CD4-positive, alpha-beta memory T cell (primary cell): ENCODE data around the gene LMTK3. TPM values are rescaled to one million over a fixed set of nuclear protein-coding genes. Genes with fewer than 3 reads are reported as not detected.

ENCODE experiments used
- CTCF ChIA-PET: fragments of 350-600 bp; sonication (Branson Sonifier 250); formaldehyde crosslinking; loops from one replicate; lab custom pipeline; 2021; ENCODE audit warnings: inconsistent platforms; ENCODE audit not compliant: partially characterized antibody; lab: Charles Lee
- POLR2A ChIA-PET: fragments of 350-600 bp; sonication (Branson Sonifier 250); formaldehyde crosslinking; loops from one replicate; lab custom pipeline; 2021; ENCODE audit not compliant: partially characterized antibody; lab: Charles Lee
- DNase-seq, 5 donors: peaks; one replicate each; pipeline versions ENCODE4 v3.0.0 to v3.0.0-alpha.2; 2020 to 2022; ENCODE audit warnings: mixed read lengths in 1 of 5
- H3K27ac ChIP-seq: one replicate; pipeline ENCODE4 v1.7.0; 2013; ENCODE audit warnings: low read depth, low read length
- H3K27me3 ChIP-seq: 2 replicates; pipeline ENCODE4 v1.7.0; 2013; ENCODE audit warnings: mild to moderate bottlenecking, low read length, moderate library complexity; ENCODE audit not compliant: insufficient read depth
- H3K36me3 ChIP-seq: 2 replicates; pipeline ENCODE4 v1.7.0; 2013; ENCODE audit warnings: mild to moderate bottlenecking, low read length, moderate library complexity; ENCODE audit not compliant: insufficient read depth
- H3K4me1 ChIP-seq: 2 replicates; pipeline ENCODE4 v1.7.0; 2013; ENCODE audit warnings: mild to moderate bottlenecking, low read length, moderate library complexity; ENCODE audit not compliant: insufficient read depth
- H3K4me3 ChIP-seq, 2 donors: one replicate each; pipeline ENCODE4 v1.7.0; 2013; ENCODE audit warnings: low read length in 2 of 2, mild to moderate bottlenecking in 1 of 2
- H3K9me3 ChIP-seq, 2 donors: one replicate each; pipeline ENCODE4 v1.7.0; 2013; ENCODE audit warnings: low read length in 2 of 2, control low read depth in 1 of 2; ENCODE audit not compliant: control insufficient read depth in 1 of 2
- H3K27ac Mint-ChIP-seq, 7 donors: one replicate each; pipeline ENCODE4 v1.8.0; 2020 to 2021; ENCODE audit warnings: mixed read lengths in 7 of 7, mild to moderate bottlenecking in 6 of 7, inconsistent platforms in 3 of 7, moderate library complexity in 3 of 7
- H3K27me3 Mint-ChIP-seq, 2 donors: one replicate each; pipeline ENCODE4 v1.8.0; 2020 to 2021; ENCODE audit warnings: mixed read lengths in 2 of 2
- H3K36me3 Mint-ChIP-seq, 2 donors: one replicate each; pipeline ENCODE4 v1.8.0; 2020 to 2021; ENCODE audit warnings: mixed read lengths in 2 of 2, inconsistent platforms in 1 of 2, mild to moderate bottlenecking in 1 of 2
- H3K4me1 Mint-ChIP-seq, 4 donors: one replicate each; pipeline ENCODE4 v1.8.0; 2020 to 2021; ENCODE audit warnings: mixed read lengths in 4 of 4, mild to moderate bottlenecking in 1 of 4
- H3K4me3 Mint-ChIP-seq, 8 donors: one replicate each; pipeline ENCODE4 v1.8.0; 2020 to 2021; ENCODE audit warnings: mixed read lengths in 8 of 8, mild to moderate bottlenecking in 7 of 8, moderate library complexity in 6 of 8, inconsistent platforms in 3 of 8
- H3K9me3 Mint-ChIP-seq, 8 donors: one replicate each; pipeline ENCODE4 v1.8.0; 2020 to 2021; ENCODE audit warnings: mixed read lengths in 8 of 8, mild to moderate bottlenecking in 5 of 8, inconsistent platforms in 3 of 8, moderate library complexity in 1 of 8
- intact Hi-C: fragments of 100-400 bp; cut with micrococcal nuclease; formaldehyde crosslinking; loops from one replicate; pipeline ENCODE4 v1.15.1; 2023
- polyA plus RNA-seq, 2 donors: library from polyadenylated mRNA; unstranded; fragments of 300-500 nt; fragmentation: Illumina TruSeq; gene quantifications; one replicate each; pipeline ENCODE4 v1.2.3, GENCODE V29; 2021
- total RNA-seq, 2 experiments: library from RNA; stranded (reverse); gene quantifications; one replicate each; pipeline ENCODE4 v1.2.3, GENCODE V29; 2021

Gene LMTK3
- total and polyA plus RNA-seq, 4 experiments from 2014 or later, result 0.17 to 20.6 (median 18.5) TPM; not detected in 1

DNA sequence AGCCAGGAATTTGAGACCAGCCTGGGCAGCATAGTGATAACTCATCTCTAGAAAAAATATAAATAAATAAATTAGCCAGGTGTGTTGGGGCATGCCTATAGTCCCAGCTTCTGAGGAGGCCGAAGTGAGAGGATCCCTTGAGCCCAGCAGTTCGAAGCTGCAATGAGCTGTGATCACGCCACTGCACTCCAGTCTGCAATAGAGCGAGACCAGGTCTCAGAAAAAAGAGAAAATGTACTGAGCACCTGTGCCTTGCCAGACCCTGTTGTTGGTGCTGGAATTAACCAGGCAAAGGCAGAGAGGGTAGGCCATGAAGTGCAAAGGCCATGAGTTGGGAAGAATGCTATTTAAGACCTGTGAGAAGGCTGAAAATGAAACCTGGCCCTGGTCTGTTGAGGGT lies 39.8 kb downstream of the LMTK3 start:
- peak overlapping the region in 3 of 7 donors; percentile 8 to 41 (median 22) for H3K27ac Mint-ChIP-seq
- H3K4me1 ChIP-seq, result peaks cover 18% of the 10 kb centered on the region
- intact Hi-C loops, result no loop called here
- ChIA-PET POLR2A (interaction anchor here (1.2 kb wide), 1 partner anchor 122 kb away, joined by 3 read pairs; no protein-coding TSS in a partner anchor), CTCF (interaction anchor here (1.7 kb wide), 1 partner anchor 18 kb away, joined by 5 read pairs; no protein-coding TSS in a partner anchor)
- H3K27me3 Mint-ChIP-seq, result no peaks in the 10 kb centered on the region
- no peak overlapping the region for H3K4me3 Mint-ChIP-seq
- peaks cover 43% of the 10 kb centered on the region for H3K36me3 ChIP-seq
- H3K27ac ChIP-seq, result no peak overlapping the region
- no peak for DNase-seq
- no peaks in the 10 kb centered on the region for H3K27me3 ChIP-seq
- peaks cover 26 to 53% of the 10 kb centered on the region in 2 donors for H3K36me3 Mint-ChIP-seq
- H3K4me1 Mint-ChIP-seq, result peaks cover 9 to 24% (median 13%) of the 10 kb centered on the region in 4 donors
- no peaks in the 10 kb centered on the region for H3K9me3 ChIP-seq
- H3K9me3 Mint-ChIP-seq, result no peaks in the 10 kb centered on the region
- H3K4me3 ChIP-seq, result no peak overlapping the region

DNA sequence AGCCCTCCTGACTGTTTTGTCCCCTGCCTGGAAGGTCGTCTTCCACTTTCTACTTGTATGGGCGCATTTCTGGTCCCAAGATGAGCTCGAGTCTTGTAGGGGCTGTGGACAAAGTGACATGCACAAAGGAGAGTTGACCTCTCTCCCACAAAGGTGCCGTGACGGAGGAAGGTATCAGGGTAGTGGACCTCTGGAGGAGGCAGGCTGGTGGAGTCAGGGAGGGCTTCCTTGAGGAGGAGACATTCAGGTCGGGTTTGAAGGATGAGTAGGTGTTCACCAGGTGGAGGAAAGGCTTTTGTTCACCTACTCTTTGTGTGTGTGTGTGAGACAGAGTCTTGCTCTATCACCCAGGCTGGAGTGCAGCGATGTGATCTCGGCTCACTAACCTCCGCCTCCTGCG lies 40.8 kb downstream of the LMTK3 start:
- intact Hi-C loops, result no loop called here
- ChIA-PET POLR2A (interaction anchor here (0.7 to 2.6 kb wide), 2 partner anchors 10 to 25 kb away, joined by 3 to 20 read pairs; no protein-coding TSS in a partner anchor), CTCF (interaction anchor here (1.5 kb wide), 2 partner anchors 17 to 35 kb away, joined by 4 read pairs; no protein-coding TSS in a partner anchor)
- H3K27ac ChIP-seq, result no peak overlapping the region
- peak overlapping the region; percentile 52 to 96 (median 78) for H3K4me3 Mint-ChIP-seq
- H3K27ac Mint-ChIP-seq, result peak overlapping the region in 5 of 7 donors; percentile 25 to 59 (median 44)
- DNase-seq, result no peak
- no peaks in the 10 kb centered on the region for H3K27me3 ChIP-seq
- peaks cover 18% of the 10 kb centered on the region for H3K4me1 ChIP-seq
- peaks cover 9 to 24% (median 13%) of the 10 kb centered on the region in 4 donors for H3K4me1 Mint-ChIP-seq
- no peaks in the 10 kb centered on the region for H3K9me3 ChIP-seq
- peaks cover 22 to 48% of the 10 kb centered on the region in 2 donors for H3K36me3 Mint-ChIP-seq
- peaks cover 43% of the 10 kb centered on the region for H3K36me3 ChIP-seq
- H3K9me3 Mint-ChIP-seq, result no peaks in the 10 kb centered on the region
- no peaks in the 10 kb centered on the region for H3K27me3 Mint-ChIP-seq
- no peak overlapping the region for H3K4me3 ChIP-seq

DNA sequence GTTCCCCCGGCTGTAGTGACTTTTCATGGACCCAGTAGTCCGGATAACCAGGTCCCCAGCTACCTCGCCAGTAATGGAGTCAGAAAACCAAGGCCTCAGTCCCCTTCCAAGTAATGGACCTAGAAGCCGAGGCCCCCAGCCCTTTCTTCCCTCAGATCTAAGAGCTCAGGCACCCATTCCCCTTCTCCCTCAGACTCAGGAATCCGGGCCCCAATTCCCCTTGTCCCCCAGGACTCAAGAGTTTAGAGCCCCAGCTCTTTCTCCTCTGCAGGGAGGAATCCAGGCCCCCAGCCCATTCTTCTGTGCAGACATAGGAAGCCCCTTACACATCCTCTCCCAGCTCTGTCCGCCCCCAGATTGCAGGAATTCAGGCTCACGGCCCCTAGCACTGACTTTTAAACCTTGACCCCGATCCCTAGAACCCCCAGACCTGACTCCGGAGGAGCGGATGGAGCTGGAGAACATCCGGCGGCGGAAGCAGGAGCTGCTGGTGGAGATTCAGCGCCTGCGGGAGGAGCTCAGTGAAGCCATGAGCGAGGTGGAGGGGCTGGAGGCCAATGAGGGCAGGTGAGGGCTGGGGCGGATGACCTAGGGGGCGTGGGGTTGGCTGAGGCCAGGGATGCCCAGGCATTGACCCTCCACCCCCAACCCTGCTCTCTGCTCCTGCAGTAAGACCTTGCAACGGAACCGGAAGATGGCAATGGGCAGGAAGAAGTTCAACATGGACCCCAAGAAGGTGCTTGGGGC lies 41.5 kb downstream of the LMTK3 start:
- intact Hi-C loops, result loop anchor here (1.0 to 2.0 kb wide), 9 partner anchors 10 to 149 kb away; partner anchors contain the start of genes GRWD1, KDELR1, RPL18 and SPHK2
- H3K9me3 Mint-ChIP-seq, result no peaks in the 10 kb centered on the region
- H3K4me3 Mint-ChIP-seq, result peak overlapping the region; percentile 86 to 96 (median 92)
- Histone ChIP-seq H3K4me3 (peak overlapping the region; percentile 36 to 65), H3K27me3 (no peaks in the 10 kb centered on the region), H3K4me1 (peaks cover 18% of the 10 kb centered on the region), H3K36me3 (peaks cover 39% of the 10 kb centered on the region), H3K27ac (peak overlapping the region; percentile 81), H3K9me3 (no peaks in the 10 kb centered on the region)
- peak overlapping the region; percentile 61 to 91 (median 83) for H3K27ac Mint-ChIP-seq
- H3K4me1 Mint-ChIP-seq, result peaks cover 9 to 24% (median 13%) of the 10 kb centered on the region in 4 donors
- peaks cover 14 to 42% of the 10 kb centered on the region in 2 donors for H3K36me3 Mint-ChIP-seq
- no peaks in the 10 kb centered on the region for H3K27me3 Mint-ChIP-seq
- ChIA-PET CTCF (interaction anchor here (1.0 to 1.5 kb wide), 4 partner anchors 17 to 114 kb away, joined by 3 to 13 read pairs (median 4); no protein-coding TSS in a partner anchor), POLR2A (interaction anchor here (0.7 to 2.6 kb wide), 6 partner anchors 10 to 107 kb away, joined by 3 to 20 read pairs (median 4); partner anchors contain the start of gene TMEM143)
- no peak for DNase-seq

DNA sequence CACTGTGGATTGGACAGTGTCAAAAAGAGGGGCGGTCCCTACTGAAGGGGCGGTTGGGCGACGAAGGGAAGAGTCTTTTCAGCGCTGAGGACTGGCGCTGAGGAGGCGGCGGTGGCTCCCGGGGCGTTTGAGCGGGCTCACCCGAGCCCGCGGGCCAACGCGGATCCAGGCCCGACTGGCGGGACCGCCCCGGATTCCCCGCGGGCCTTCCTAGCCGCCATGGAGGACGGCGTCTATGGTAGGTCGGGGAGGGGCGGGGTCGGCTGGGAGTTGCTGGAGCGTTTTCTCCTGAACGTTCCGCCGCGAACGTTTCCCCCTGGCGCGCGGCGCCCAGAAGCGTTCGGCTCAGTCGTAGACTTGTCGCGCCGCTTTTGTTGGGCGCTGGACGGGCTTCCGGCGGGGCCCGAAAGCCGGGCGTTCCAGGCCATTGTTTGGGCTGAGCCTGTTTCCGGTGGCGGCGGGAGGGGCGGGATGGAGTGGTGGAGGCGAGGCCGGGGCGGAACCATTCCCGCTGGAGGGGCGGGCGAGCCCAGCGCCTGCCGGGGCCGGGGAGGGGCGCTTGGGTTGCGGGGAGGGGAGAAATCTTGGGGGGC lies 42.2 kb downstream of the LMTK3 start, which contains the start of gene CYTH2:
Gene CYTH2 (plus strand): TSS at position 81 of the 593 bp plus-strand sequence. CDS start 139 bp downstream, at position 220.
- intact Hi-C loops, result loop anchor here (1.0 to 2.0 kb wide), 9 partner anchors 11 to 150 kb away; partner anchors contain the start of genes GRWD1, KDELR1, RPL18 and SPHK2
- Mint-ChIP-seq H3K27me3 (no peaks in the 10 kb centered on the region), H3K27ac (peak within 1 kb of the TSS; percentile 83 to 98 (median 95)), H3K4me1 (peaks cover 8 to 24% (median 13%) of the 10 kb centered on the region in 4 donors), H3K9me3 (no peaks in the 10 kb centered on the region), H3K4me3 (peak within 1 kb of the TSS; percentile 89 to 96 (median 92)), H3K36me3 (peaks cover 13 to 37% of the 10 kb centered on the region in 2 donors)
- H3K27me3 ChIP-seq, result no peaks in the 10 kb centered on the region
- H3K36me3 ChIP-seq, result peaks cover 32% of the 10 kb centered on the region
- H3K9me3 ChIP-seq, result no peaks in the 10 kb centered on the region
- DNase-seq, result no peak
- peaks cover 18% of the 10 kb centered on the region for H3K4me1 ChIP-seq
- CTCF ChIA-PET, result interaction anchor here (1.0 to 1.5 kb wide), 4 partner anchors 18 to 115 kb away, joined by 3 to 13 read pairs (median 4); no protein-coding TSS in a partner anchor
- H3K4me3 ChIP-seq, result peak within 1 kb of the TSS; percentile 36 to 65
- POLR2A ChIA-PET, result interaction anchor here (0.9 to 2.6 kb wide), 5 partner anchors 11 to 106 kb away, joined by 3 to 20 read pairs (median 6); partner anchors contain the start of gene TMEM143
- peak within 1 kb of the TSS; percentile 81 for H3K27ac ChIP-seq

DNA sequence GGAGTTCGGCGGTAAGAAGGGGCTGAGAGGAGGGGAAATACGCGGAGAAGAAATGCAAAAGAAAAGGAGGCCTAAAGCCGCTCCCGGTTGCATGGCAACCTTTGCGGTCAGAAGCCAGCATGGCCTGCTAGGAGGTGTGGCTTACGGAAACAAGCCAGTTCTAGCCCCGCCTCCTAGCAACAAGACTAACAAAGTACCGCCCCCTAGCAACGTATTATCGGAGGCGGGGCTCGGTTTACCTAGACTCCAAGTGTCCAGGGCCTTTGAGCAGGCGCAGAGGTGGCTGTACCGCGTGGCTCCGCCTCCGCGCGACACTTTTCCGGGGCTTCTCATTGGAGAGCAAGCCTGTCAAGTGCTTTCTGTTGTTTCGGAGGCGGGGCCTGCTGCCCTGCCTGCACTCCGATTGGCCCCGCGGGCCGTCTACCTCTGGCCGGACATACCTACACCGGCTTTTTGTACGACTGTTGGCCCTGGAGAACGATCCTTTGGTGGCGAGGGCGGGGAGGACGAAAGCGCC lies 42.8 kb downstream of the LMTK3 start:
- POLR2A ChIA-PET, result interaction anchor here (1.0 to 2.6 kb wide), 2 partner anchors 12 to 24 kb away, joined by 4 to 20 read pairs; no protein-coding TSS in a partner anchor
- Mint-ChIP-seq H3K27me3 (no peaks in the 10 kb centered on the region), H3K4me3 (peak overlapping the region; percentile 89 to 96 (median 92)), H3K27ac (peak overlapping the region; percentile 83 to 98 (median 95)), H3K4me1 (peaks cover 7 to 24% (median 13%) of the 10 kb centered on the region in 4 donors), H3K9me3 (no peaks in the 10 kb centered on the region), H3K36me3 (peaks cover 11 to 35% of the 10 kb centered on the region in 2 donors)
- Histone ChIP-seq H3K27ac (peak overlapping the region; percentile 81), H3K9me3 (no peaks in the 10 kb centered on the region), H3K36me3 (peaks cover 26% of the 10 kb centered on the region), H3K27me3 (no peaks in the 10 kb centered on the region), H3K4me1 (peaks cover 18% of the 10 kb centered on the region), H3K4me3 (peak overlapping the region in 1 of 2 donors; percentile 65)
- DNase-seq, result peak; percentile 99 to 100 (median 100)
- intact Hi-C loops, result loop anchor here (1.0 to 2.0 kb wide), 9 partner anchors 11 to 150 kb away; partner anchors contain the start of genes GRWD1, KDELR1, RPL18 and SPHK2
- CTCF ChIA-PET, result no interaction called here

DNA sequence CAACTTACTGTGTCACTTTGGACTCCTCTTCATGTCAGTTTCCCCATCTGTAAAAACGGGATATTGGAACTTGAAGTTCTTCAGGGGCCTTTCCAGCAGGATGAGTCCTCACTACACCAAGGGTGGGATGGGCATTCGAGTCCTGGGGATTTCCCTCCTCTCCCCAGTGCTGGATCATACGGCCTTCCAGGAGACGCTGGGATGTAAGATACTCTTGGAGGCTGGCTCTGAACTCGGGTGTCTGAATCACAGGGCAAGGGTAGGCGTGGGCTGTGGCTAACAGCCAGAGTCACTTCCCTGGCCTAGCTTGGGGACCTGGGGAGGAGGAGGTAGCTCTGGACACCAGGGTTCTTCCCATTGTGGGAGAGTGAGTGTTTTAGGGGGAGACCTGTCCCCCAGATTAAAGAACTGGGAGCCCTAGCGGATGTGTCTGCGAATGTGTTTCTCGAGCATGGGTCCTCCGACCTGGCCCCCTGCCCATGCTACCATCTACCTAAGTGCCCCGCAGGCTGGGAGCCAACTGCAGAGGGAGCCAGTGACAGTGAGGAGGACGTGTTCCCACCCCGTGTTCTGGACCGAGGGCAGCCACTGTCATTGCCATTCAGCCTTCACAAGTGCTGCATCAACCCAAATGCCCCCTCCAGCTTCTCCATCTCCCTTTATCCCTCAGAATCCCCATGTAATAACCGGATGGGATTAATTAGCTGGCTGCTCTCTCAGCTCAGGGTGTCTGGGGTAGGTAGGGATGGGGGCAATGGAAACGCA lies 44.9 kb downstream of the LMTK3 start:
- Histone ChIP-seq H3K4me1 (peaks cover 18% of the 10 kb centered on the region), H3K4me3 (no peak overlapping the region), H3K27me3 (no peaks in the 10 kb centered on the region), H3K36me3 (peaks cover 8% of the 10 kb centered on the region), H3K9me3 (no peaks in the 10 kb centered on the region), H3K27ac (no peak overlapping the region)
- peaks cover 6 to 24% (median 12%) of the 10 kb centered on the region in 4 donors for H3K4me1 Mint-ChIP-seq
- intact Hi-C loops, result no loop called here
- H3K9me3 Mint-ChIP-seq, result peaks cover 0 to 3% (median 0%) of the 10 kb centered on the region in 8 donors
- peak overlapping the region in 1 of 8 donors; percentile 29 for H3K4me3 Mint-ChIP-seq
- ChIA-PET POLR2A (no interaction called here), CTCF (no interaction called here)
- H3K27me3 Mint-ChIP-seq, result no peaks in the 10 kb centered on the region
- H3K36me3 Mint-ChIP-seq, result peaks cover 11 to 20% of the 10 kb centered on the region in 2 donors
- peak overlapping the region in 2 of 7 donors; percentile 12 to 64 for H3K27ac Mint-ChIP-seq
- no peak for DNase-seq
